Osteoblast (primary cell): ENCODE results near the gene FAM81A. TPM values are rescaled to one million over a fixed set of nuclear protein-coding genes. Genes with fewer than 3 reads are reported as not detected.
A peak's percentile ranks its signal among the peaks of the same experiment; 100 is the strongest.

Experiments
- DNase-seq: peaks from one replicate; pipeline ENCODE4 v3.0.0; 2011; ENCODE audit warnings: low spot score, mixed read lengths; ENCODE audit not compliant: insufficient read length; ENCODE audit errors: missing footprints
- H2AFZ ChIP-seq: 2 replicates; pipeline ENCODE4 v1.6.0; 2011; ENCODE audit warnings: mild to moderate bottlenecking, low read length
- H3K27ac ChIP-seq: 2 replicates; pipeline ENCODE4 v1.5.1; 2011; ENCODE audit warnings: mild to moderate bottlenecking, low read depth, low read length, moderate library complexity
- H3K27me3 ChIP-seq: 2 replicates; pipeline ENCODE4 v1.6.0; 2012; ENCODE audit warnings: mild to moderate bottlenecking, control low read depth, inconsistent platforms, low read length, moderate library complexity; ENCODE audit not compliant: insufficient read depth
- H3K36me3 ChIP-seq: 2 replicates; pipeline ENCODE4 v1.5.1; 2011; ENCODE audit warnings: mild to moderate bottlenecking, low read length, control low read depth, moderate library complexity; ENCODE audit not compliant: insufficient read depth
- H3K4me1 ChIP-seq: 2 replicates; pipeline ENCODE4 v1.5.1; 2011; ENCODE audit warnings: mild to moderate bottlenecking, low read length, control low read depth, moderate library complexity; ENCODE audit not compliant: insufficient read depth
- H3K4me2 ChIP-seq: 2 replicates; pipeline ENCODE4 v1.6.0; 2011; ENCODE audit warnings: mild to moderate bottlenecking, low read length; ENCODE audit not compliant: insufficient read depth
- H3K4me3 ChIP-seq: fragments of 200-600 bp; sonication (generic); 3 replicates; pipeline ENCODE4 v1.5.1; 2012; ENCODE audit warnings: mild to moderate bottlenecking, low read length, inconsistent platforms; ENCODE audit not compliant: insufficient read depth
- H3K79me2 ChIP-seq: 2 replicates; pipeline ENCODE4 v1.6.0; 2012; ENCODE audit warnings: mild to moderate bottlenecking, low read length, control low read depth, inconsistent platforms; ENCODE audit not compliant: insufficient read depth
- H3K9me3 ChIP-seq: 2 replicates; pipeline ENCODE4 v1.5.1; 2011; ENCODE audit warnings: low read depth, low read length, control low read depth
- H4K20me1 ChIP-seq: 2 replicates; pipeline ENCODE4 v1.6.0; 2012; ENCODE audit warnings: mild to moderate bottlenecking, low read length, control low read depth; ENCODE audit not compliant: insufficient read depth
- total RNA-seq: library from RNA; depleted of rRNA; stranded (reverse); fragments of >200 nt; gene quantifications from 2 replicates; pipeline ENCODE4 v1.2.3, GENCODE V29; 2012
- TF ChIP-seq, protein P1 (sequence below): IDR thresholded peaks from 2 replicates; pipeline ENCODE4 v1.5.1; 2011; ENCODE audit warnings: mild to moderate bottlenecking, low read depth, low read length, moderate library complexity; ENCODE audit errors: extremely low read depth

The FAM81A gene
- total RNA-seq, 1 donor: 0.72 TPM

DNA sequence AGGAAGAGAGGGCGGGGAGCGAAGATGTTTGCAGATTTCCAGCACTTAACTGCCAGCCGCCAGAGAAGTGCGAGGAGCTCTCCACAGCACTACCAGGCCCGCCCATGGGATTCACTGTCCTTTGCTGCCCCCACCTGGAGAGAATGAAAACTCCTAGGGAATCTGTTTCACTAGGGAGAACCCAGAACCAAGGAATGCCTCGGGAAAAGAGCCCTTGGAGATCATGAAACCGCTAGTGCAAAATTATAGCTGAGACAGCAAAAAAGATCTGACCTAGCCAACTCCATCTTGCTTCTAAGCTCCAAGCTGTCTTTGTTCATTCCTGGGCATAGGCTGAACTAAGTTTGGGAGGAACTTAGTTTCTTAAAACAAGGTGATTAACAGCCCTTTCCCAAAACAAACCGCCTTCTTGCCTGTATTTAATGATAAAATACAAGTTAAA is 91.0 kb downstream of the FAM81A start:
- Histone ChIP-seq H4K20me1 (no peaks in the 10 kb centered on the region), H3K36me3 (no peaks in the 10 kb centered on the region), H3K27ac (no peak overlapping the region), H2AFZ (no peak overlapping the region), H3K4me1 (no peaks in the 10 kb centered on the region), H3K4me3 (no peak overlapping the region), H3K79me2 (no peaks in the 10 kb centered on the region), H3K4me2 (no peak overlapping the region), H3K9me3 (no peaks in the 10 kb centered on the region), H3K27me3 (peaks cover 11% of the 10 kb centered on the region)
- peak; percentile 87 for DNase-seq
- TF ChIP-seq, protein P1, sequence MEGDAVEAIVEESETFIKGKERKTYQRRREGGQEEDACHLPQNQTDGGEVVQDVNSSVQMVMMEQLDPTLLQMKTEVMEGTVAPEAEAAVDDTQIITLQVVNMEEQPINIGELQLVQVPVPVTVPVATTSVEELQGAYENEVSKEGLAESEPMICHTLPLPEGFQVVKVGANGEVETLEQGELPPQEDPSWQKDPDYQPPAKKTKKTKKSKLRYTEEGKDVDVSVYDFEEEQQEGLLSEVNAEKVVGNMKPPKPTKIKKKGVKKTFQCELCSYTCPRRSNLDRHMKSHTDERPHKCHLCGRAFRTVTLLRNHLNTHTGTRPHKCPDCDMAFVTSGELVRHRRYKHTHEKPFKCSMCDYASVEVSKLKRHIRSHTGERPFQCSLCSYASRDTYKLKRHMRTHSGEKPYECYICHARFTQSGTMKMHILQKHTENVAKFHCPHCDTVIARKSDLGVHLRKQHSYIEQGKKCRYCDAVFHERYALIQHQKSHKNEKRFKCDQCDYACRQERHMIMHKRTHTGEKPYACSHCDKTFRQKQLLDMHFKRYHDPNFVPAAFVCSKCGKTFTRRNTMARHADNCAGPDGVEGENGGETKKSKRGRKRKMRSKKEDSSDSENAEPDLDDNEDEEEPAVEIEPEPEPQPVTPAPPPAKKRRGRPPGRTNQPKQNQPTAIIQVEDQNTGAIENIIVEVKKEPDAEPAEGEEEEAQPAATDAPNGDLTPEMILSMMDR: peak; percentile 88

DNA sequence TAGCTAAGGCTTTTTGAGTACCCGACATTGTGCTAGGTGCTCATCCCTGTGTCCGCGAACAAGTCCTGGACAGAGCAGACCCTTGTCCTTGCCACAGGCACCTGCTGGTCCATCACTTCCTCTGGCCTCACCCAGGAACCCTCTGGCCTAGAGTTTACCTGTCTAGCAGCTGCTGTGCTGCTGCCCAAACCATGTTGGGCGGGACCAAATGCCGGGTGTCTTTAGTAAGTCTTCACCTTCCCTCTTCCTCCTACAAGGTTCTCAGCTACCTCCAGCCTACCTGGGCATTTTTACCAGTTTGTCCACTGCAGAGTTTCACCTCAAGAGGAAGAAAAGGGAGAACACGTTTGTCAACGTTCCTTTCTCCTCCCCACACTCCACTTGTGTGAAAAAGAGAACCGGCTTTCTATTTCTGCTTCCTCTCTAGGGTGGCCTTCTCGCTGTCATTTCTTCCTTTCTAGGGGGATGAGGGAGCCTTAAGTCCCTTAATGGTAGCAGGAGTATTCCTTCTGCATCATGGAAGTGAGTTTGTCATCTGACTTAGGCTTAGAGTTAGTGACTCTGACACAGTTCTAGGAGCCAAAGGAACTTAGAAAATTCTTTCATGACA is 93.2 kb downstream of the FAM81A start:
- Histone ChIP-seq H3K4me2 (no peak overlapping the region), H2AFZ (no peak overlapping the region), H3K79me2 (no peaks in the 10 kb centered on the region), H4K20me1 (no peaks in the 10 kb centered on the region), H3K9me3 (no peaks in the 10 kb centered on the region), H3K36me3 (no peaks in the 10 kb centered on the region), H3K4me1 (no peaks in the 10 kb centered on the region), H3K27ac (no peak overlapping the region), H3K4me3 (no peak overlapping the region), H3K27me3 (peaks cover 11% of the 10 kb centered on the region)
- TF ChIP-seq, protein P1: no peak
- no peak for DNase-seq

DNA sequence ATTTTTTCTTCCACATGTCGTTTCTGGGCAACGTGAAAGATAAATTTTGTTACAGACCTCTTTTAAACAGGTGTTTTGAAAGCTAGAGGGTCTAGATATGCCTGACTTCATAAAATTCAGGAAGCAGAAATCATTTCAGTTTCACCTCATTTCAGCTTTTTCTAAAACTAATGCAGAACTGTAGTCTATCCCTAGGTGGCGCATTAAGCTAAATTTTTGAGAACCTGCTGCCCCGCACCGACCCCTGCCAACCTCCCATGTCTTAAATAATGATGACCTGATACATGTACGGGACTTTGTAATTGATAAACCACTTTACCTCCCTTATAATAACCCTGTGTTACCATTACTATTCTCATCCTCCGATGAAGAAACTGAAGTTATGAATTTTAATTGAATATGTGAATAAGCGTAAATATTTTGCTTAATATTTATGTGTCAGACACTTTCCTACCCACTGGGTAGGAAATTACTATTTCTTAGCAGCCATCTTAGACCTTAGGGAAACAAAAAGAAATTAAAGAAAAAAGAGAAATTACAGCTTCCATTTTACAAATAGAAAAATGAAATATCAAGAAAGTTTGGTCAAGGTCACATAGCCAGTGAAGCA is 94.9 kb downstream of the FAM81A start:
- Histone ChIP-seq H3K4me1 (no peaks in the 10 kb centered on the region), H3K4me2 (peak overlapping the region; percentile 46), H3K27me3 (peaks cover 11% of the 10 kb centered on the region), H3K9me3 (no peaks in the 10 kb centered on the region), H3K4me3 (no peak overlapping the region), H4K20me1 (no peaks in the 10 kb centered on the region), H3K36me3 (no peaks in the 10 kb centered on the region), H3K27ac (no peak overlapping the region), H2AFZ (no peak overlapping the region), H3K79me2 (no peaks in the 10 kb centered on the region)
- TF ChIP-seq, protein P1: peak; percentile 83
- peak; percentile 67 for DNase-seq

DNA sequence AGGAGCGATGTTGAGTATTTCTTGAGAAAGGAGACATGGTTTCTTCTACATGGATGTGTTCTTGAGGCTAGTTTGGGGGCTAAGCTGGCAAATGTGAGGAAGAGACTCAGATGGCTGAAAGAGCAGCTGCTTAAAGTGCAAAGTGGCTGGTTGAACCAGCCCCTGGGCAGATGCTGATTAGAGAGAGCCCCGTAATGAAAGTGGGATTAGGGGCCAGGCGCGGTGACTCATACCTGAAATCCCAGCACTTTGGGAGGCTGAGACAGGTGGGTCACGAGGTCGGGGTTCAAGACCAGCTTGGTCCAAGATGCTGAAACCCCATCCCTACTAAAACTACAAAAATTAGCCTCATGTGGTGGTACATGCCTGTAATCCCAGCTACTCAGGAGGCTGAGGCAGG is 98.6 kb downstream of the FAM81A start:
- Histone ChIP-seq H3K36me3 (no peaks in the 10 kb centered on the region), H2AFZ (no peak overlapping the region), H3K4me3 (no peak overlapping the region), H3K9me3 (no peaks in the 10 kb centered on the region), H3K4me1 (no peaks in the 10 kb centered on the region), H3K79me2 (no peaks in the 10 kb centered on the region), H3K4me2 (no peak overlapping the region), H3K27me3 (peaks cover 5% of the 10 kb centered on the region), H3K27ac (no peak overlapping the region), H4K20me1 (no peaks in the 10 kb centered on the region)
- TF ChIP-seq, protein P1: no peak
- no peak for DNase-seq
